GM21390 (cell line): ENCODE results near the gene MT1E.
"Not testable (repeated sequence)": the region's sequence is repeated elsewhere in the genome, so short reads cannot be mapped to it uniquely, and the experiment has no call there.

Experiments used
- ATAC-seq: cut with Tn5 transposase; IDR thresholded peaks from one replicate; pipeline ENCODE4 v1.9.1; 2021; ENCODE audit not compliant: unreplicated experiment

MT1E gene

GRCh38 chr16:56606476-56607108 is 19.0 kb upstream of the MT1E start:
- no peak for ATAC-seq

GRCh38 chr16:56607109-56607618 is 18.4 kb upstream of the MT1E start:
- ATAC-seq = no peak

GRCh38 chr16:56607675-56608042 is 17.9 kb upstream of the MT1E start:
- ATAC-seq = no peak

- peak; percentile 81 for ATAC-seq
These were observed 17.3 kb upstream of the MT1E start, which contains the start of gene MT2A for GRCh38 chr16:56608043-56608875. Gene MT2A, plus strand, starts transcription at chr16:56608584. Its CDS starts 72 bp downstream, at chr16:56608656.

- ATAC-seq = no peak
These were observed 16.6 kb upstream of the MT1E start for GRCh38 chr16:56608876-56609462.

GRCh38 chr16:56609463-56609921 is 16.1 kb upstream of the MT1E start:
- peak; percentile 45 for ATAC-seq

- ATAC-seq = no peak
These were observed 15.5 kb upstream of the MT1E start for GRCh38 chr16:56610017-56610608.

- no peak for ATAC-seq
These were observed 14.9 kb upstream of the MT1E start for GRCh38 chr16:56610609-56611111.

GRCh38 chr16:56611281-56611833 is 14.2 kb upstream of the MT1E start:
- ATAC-seq = no peak

- no peak for ATAC-seq
These were observed 11.9 kb upstream of the MT1E start for GRCh38 chr16:56613706-56614105.

GRCh38 chr16:56614549-56614991 is 11.0 kb upstream of the MT1E start:
- no peak for ATAC-seq

GRCh38 chr16:56615353-56615752 is 10.2 kb upstream of the MT1E start:
- no peak for ATAC-seq

- ATAC-seq = no peak
These were observed 8.9 kb upstream of the MT1E start for GRCh38 chr16:56616608-56617211.

- no peak for ATAC-seq
These were observed 8.1 kb upstream of the MT1E start for GRCh38 chr16:56617212-56618085.

GRCh38 chr16:56618138-56618537 is 7.4 kb upstream of the MT1E start:
- no peak for ATAC-seq

- no peak for ATAC-seq
These were observed 5.2 kb upstream of the MT1E start for GRCh38 chr16:56620339-56620897.

GRCh38 chr16:56621665-56622445 is 3.7 kb upstream of the MT1E start:
- ATAC-seq = not testable (repeated sequence)

- ATAC-seq = not testable (repeated sequence)
These were observed 2.4 kb upstream of the MT1E start for GRCh38 chr16:56623184-56623583.
